Measurements from ENCODE around the gene ERF. TPM values are rescaled to one million over a fixed set of nuclear protein-coding genes. Genes with fewer than 3 reads are reported as not detected.

ERF gene
- total RNA-seq, 2 donors from 2014 or later = 10.6 to 31.6 TPM

- WGBS, 2 donors = 88 to 95% methylated on average over 6 to 7 of the region's 9 CpGs
- Histone ChIP-seq H3K9me3 (no peaks in the 10 kb centered on the region), H3K4me3 (no peak overlapping the region), H3K36me3 (replicated peaks in 1 of 2; ENCODE audit: insufficient read depth in 1 of 2, low read depth in 2 of 2) (no peaks in the 10 kb centered on the region), H3K4me1 (peaks cover 65% of the 10 kb centered on the region), H3K27me3 (no peaks in the 10 kb centered on the region), H3K27ac (no peak overlapping the region)
- ATAC-seq (no peak), DNase-seq (no peak)
- intact Hi-C loops (cut with DNase I) = no loop called here
- TF ChIP-seq POLR2A (IDR thresholded peaks at IDR 0.05) (no peak), CTCF (IDR thresholded peaks at IDR 0.05) (no peak)
These were observed 17.6 kb upstream of the ERF start for GRCh38 chr19:42272535-42272897.

- H3K4me1 ChIP-seq = peaks cover 63% of the 10 kb centered on the region
- no peaks in the 10 kb centered on the region for H3K9me3 ChIP-seq
- DNase-seq = no peak
- peak overlapping the region in 1 of 4 donors; percentile 90 for H3K27ac ChIP-seq
- H3K36me3 ChIP-seq (replicated peaks in 1 of 2; ENCODE audit: insufficient read depth in 1 of 2, low read depth in 2 of 2) = no peaks in the 10 kb centered on the region
- H3K4me3 ChIP-seq = no peak overlapping the region
- intact Hi-C loops (cut with DNase I) = no loop called here
- TF ChIP-seq POLR2A (IDR thresholded peaks at IDR 0.05) (no peak), CTCF (IDR thresholded peaks at IDR 0.05) (no peak)
- no peaks in the 10 kb centered on the region for H3K27me3 ChIP-seq
- WGBS, 2 donors = 87% methylated on average over 16 to 33 of the region's 35 CpGs
- no peak for ATAC-seq
These were observed 17.1 kb upstream of the ERF start for GRCh38 chr19:42271861-42272534.

- 8 to 39% methylated on average over 2 to 3 of the region's 3 CpGs for WGBS, 2 donors
- Histone ChIP-seq H3K27me3 (no peaks in the 10 kb centered on the region), H3K4me1 (peaks cover 55% of the 10 kb centered on the region), H3K9me3 (no peaks in the 10 kb centered on the region), H3K4me3 (no peak overlapping the region), H3K27ac (peak overlapping the region; percentile 90 to 97 (median 96)), H3K36me3 (replicated peaks in 1 of 2; ENCODE audit: insufficient read depth in 1 of 2, low read depth in 2 of 2) (no peaks in the 10 kb centered on the region)
- peak in 1 of 4 donors; percentile 46 for DNase-seq
- intact Hi-C loops (cut with DNase I) = no loop called here
- TF ChIP-seq CTCF (IDR thresholded peaks at IDR 0.05) (no peak), POLR2A (IDR thresholded peaks at IDR 0.05) (no peak)
- ATAC-seq = no peak
These were observed 16.1 kb upstream of the ERF start for GRCh38 chr19:42271045-42271419.

GRCh38 chr19:42270346-42271044 is 15.6 kb upstream of the ERF start:
- Histone ChIP-seq H3K27me3 (no peaks in the 10 kb centered on the region), H3K9me3 (no peaks in the 10 kb centered on the region), H3K4me3 (peak overlapping the region in 1 of 2 donors; percentile 93), H3K27ac (peak overlapping the region; percentile 90 to 97 (median 96)), H3K4me1 (peaks cover 51% of the 10 kb centered on the region), H3K36me3 (replicated peaks in 1 of 2; ENCODE audit: insufficient read depth in 1 of 2, low read depth in 2 of 2) (no peaks in the 10 kb centered on the region)
- DNase-seq = peak; percentile 54 to 77 (median 69)
- WGBS, 2 donors = 3 to 12% methylated on average over 5 to 18 of the region's 18 CpGs
- TF ChIP-seq CTCF (IDR thresholded peaks at IDR 0.05) = no peak
- TF ChIP-seq POLR2A (IDR thresholded peaks at IDR 0.05) = peak; percentile 53 to 59 (median 55)
- no peak for ATAC-seq
- intact Hi-C loops (cut with DNase I) = no loop called here
